Measurements from ENCODE around the gene PLSCR5.

DNA sequence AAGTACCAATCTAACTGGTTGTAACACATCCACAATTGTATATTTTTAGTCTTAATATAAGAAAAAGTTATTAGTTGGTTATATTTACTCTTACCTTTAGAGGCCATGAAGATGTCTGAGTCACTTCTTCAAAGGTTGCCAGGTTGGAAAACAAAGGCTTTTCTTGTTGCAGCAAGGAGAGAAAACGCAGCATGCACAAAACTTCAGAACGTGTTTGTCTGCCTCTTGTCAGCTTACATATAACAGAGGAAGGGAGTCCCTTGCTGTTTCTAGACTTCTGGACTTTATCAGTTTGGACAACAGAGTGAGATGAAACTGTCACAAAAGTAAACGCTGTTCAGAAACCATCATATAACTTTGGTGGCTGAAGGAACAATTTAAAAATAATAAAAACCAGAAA, at the start of gene PLSCR5:
- TF ChIP-seq, protein P1, sequence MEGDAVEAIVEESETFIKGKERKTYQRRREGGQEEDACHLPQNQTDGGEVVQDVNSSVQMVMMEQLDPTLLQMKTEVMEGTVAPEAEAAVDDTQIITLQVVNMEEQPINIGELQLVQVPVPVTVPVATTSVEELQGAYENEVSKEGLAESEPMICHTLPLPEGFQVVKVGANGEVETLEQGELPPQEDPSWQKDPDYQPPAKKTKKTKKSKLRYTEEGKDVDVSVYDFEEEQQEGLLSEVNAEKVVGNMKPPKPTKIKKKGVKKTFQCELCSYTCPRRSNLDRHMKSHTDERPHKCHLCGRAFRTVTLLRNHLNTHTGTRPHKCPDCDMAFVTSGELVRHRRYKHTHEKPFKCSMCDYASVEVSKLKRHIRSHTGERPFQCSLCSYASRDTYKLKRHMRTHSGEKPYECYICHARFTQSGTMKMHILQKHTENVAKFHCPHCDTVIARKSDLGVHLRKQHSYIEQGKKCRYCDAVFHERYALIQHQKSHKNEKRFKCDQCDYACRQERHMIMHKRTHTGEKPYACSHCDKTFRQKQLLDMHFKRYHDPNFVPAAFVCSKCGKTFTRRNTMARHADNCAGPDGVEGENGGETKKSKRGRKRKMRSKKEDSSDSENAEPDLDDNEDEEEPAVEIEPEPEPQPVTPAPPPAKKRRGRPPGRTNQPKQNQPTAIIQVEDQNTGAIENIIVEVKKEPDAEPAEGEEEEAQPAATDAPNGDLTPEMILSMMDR (IDR thresholded peaks at IDR 0.05) = no peak
- TF ChIP-seq POLR2A (IDR thresholded peaks at IDR 0.05) = no peak
- TF ChIP-seq EP300 (IDR thresholded peaks at IDR 0.05) = no peak
- no peak for TF ChIP-seq POLR2AphosphoS5 (IDR thresholded peaks at IDR 0.05)

All from upper lobe of left lung (tissue), 4 donors.